ENCODE measurements around the gene SFTPB. TPM values are rescaled to one million over a fixed set of nuclear protein-coding genes. Genes with fewer than 3 reads are reported as not detected.

SFTPB gene
- total RNA-seq (2021), result not detected in 2 replicates
- not detected for Bru-seq, nascent RNA
- BruChase-seq, experiment 1, labeled RNA remaining after a 2-hour chase, result not detected
- BruChase-seq, experiment 2, labeled RNA remaining after a 6-hour chase, result not detected
- long read RNA-seq, result 0 reads

GRCh38 chr2:85668009-85668856 lies at the start of gene SFTPB:
SFTPB (minus strand) TSS chr2:85668199; CDS start chr2:85668183, 16 bp downstream.
- ChIA-PET CTCF (interaction anchor here (0.6 kb wide), 1 partner anchor 154 kb away, joined by 4 read pairs; no protein-coding TSS in a partner anchor), POLR2A (ENCODE audit: unreplicated experiment) (no interaction called here)
- no peaks in the 10 kb centered on the region for H3K9me3 ChIP-seq (ENCODE audit: insufficient read depth, low read depth)
- no peaks in the 10 kb centered on the region for H4K20me1 ChIP-seq (ENCODE audit: insufficient read depth)
- peaks cover 16% of the 10 kb centered on the region for H3K4me1 ChIP-seq (replicated peaks; ENCODE audit: insufficient read depth)
- H3K4me2 ChIP-seq, result peak within 1 kb of the TSS; percentile 21; the same call in 1 of the 2 replicates
- BruUV-seq (replicated peaks), result no TSS peak
- TF ChIP-seq EZH2 (IDR thresholded peaks at IDR 0.05; ENCODE audit: low read depth) (no peak), CTCF (conservative IDR thresholded peaks at IDR 0.05) (no peak)
- no peaks in the 10 kb centered on the region for H3K36me3 ChIP-seq (ENCODE audit: low read depth)
- no peak within 1 kb of the TSS for H2AFZ ChIP-seq
- peak in 1 of 2 experiments; percentile 44 for DNase-seq
- peak within 1 kb of the TSS; percentile 47 for H3K27ac ChIP-seq
- no peaks in the 10 kb centered on the region for H3K27me3 ChIP-seq (ENCODE audit: insufficient read depth, low read depth)
- no peaks in the 10 kb centered on the region for H3K79me2 ChIP-seq (ENCODE audit: low read depth)
- H3F3A ChIP-seq (ENCODE audit: insufficient read depth, low read depth), result peaks cover 8% of the 10 kb centered on the region; the same call in 1 of the 2 replicates
- H3K4me3 ChIP-seq, result no peak within 1 kb of the TSS
- no peaks in the 10 kb centered on the region for H3K9me2 ChIP-seq (ENCODE audit: insufficient read depth)
- intact Hi-C loops (cut with micrococcal nuclease; ENCODE audit: unreplicated experiment), result no loop called here

DNA sequence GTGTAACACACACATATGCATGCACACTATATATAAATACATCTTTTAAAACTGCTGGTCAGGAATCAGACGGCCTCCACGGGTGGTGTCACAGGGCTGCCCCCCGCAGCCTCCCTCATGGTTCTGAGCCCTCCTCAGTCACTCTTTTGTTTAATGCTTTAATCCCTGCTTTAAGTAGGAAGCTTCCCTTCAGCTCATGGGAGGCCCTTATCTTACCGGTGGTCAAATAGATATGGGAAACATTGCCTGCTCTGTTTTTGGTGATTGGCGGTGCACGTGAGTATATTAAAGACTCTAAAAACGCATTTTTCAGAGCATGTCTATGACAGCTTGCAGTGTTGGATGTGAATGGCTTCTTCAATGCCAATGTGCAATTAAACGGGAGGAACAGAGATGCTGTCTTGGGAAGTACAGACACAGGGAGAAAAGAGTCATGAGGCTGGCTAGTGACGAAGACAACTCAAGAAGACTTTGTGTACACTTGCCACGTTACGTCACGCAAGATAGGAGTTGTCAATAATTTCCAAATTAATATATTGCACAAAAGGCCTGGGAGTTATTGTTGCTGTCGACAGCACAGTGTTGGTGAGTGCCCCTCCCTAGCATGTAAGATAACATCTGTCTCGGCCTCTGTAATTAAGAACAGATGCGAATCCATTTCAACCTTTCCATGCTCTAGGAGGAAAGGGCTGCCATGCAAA lies 49.5 kb upstream of the SFTPB start:
- Histone ChIP-seq H3F3A (ENCODE audit: insufficient read depth, low read depth) (no peaks in the 10 kb centered on the region), H3K36me3 (ENCODE audit: low read depth) (no peaks in the 10 kb centered on the region), H3K27ac (no peak overlapping the region), H3K4me2 (no peak overlapping the region), H3K27me3 (ENCODE audit: insufficient read depth, low read depth) (no peaks in the 10 kb centered on the region), H4K20me1 (ENCODE audit: insufficient read depth) (no peaks in the 10 kb centered on the region), H3K9me3 (ENCODE audit: insufficient read depth, low read depth) (no peaks in the 10 kb centered on the region), H3K79me2 (ENCODE audit: low read depth) (no peaks in the 10 kb centered on the region), H3K9me2 (ENCODE audit: insufficient read depth) (no peaks in the 10 kb centered on the region), H3K4me1 (replicated peaks; ENCODE audit: insufficient read depth) (no peaks in the 10 kb centered on the region), H2AFZ (no peak overlapping the region), H3K4me3 (no peak overlapping the region)
- DNase-seq, result no peak
- no TSS peak for BruUV-seq (replicated peaks)
- TF ChIP-seq EZH2 (IDR thresholded peaks at IDR 0.05; ENCODE audit: low read depth) (no peak), CTCF (conservative IDR thresholded peaks at IDR 0.05) (no peak)
- CTCF ChIA-PET, result interaction anchor here (0.5 kb wide), 1 partner anchor 247 kb away, joined by 3 read pairs; no protein-coding TSS in a partner anchor
- POLR2A ChIA-PET (ENCODE audit: unreplicated experiment), result no interaction called here
- intact Hi-C loops (cut with micrococcal nuclease; ENCODE audit: unreplicated experiment), result no loop called here

GRCh38 chr2:85716346-85716914 lies 48.4 kb upstream of the SFTPB start:
- H3K9me3 ChIP-seq (ENCODE audit: insufficient read depth, low read depth), result no peaks in the 10 kb centered on the region
- H3K9me2 ChIP-seq (ENCODE audit: insufficient read depth), result no peaks in the 10 kb centered on the region
- no peaks in the 10 kb centered on the region for H3F3A ChIP-seq (ENCODE audit: insufficient read depth, low read depth)
- H3K36me3 ChIP-seq (ENCODE audit: low read depth), result no peaks in the 10 kb centered on the region
- TF ChIP-seq EZH2 (IDR thresholded peaks at IDR 0.05; ENCODE audit: low read depth) (no peak), CTCF (conservative IDR thresholded peaks at IDR 0.05) (no peak)
- no peaks in the 10 kb centered on the region for H3K79me2 ChIP-seq (ENCODE audit: low read depth)
- DNase-seq, result no peak
- CTCF ChIA-PET, result no interaction called here
- intact Hi-C loops (cut with micrococcal nuclease; ENCODE audit: unreplicated experiment), result no loop called here
- H3K4me1 ChIP-seq (replicated peaks; ENCODE audit: insufficient read depth), result no peaks in the 10 kb centered on the region
- POLR2A ChIA-PET (ENCODE audit: unreplicated experiment), result interaction anchor here (0.6 kb wide), 1 partner anchor 96 kb away, joined by 9 read pairs; no protein-coding TSS in a partner anchor
- BruUV-seq (replicated peaks), result no TSS peak
- no peak overlapping the region for H3K27ac ChIP-seq
- H3K4me3 ChIP-seq, result no peak overlapping the region
- H3K27me3 ChIP-seq (ENCODE audit: insufficient read depth, low read depth), result no peaks in the 10 kb centered on the region
- no peak overlapping the region for H2AFZ ChIP-seq
- no peaks in the 10 kb centered on the region for H4K20me1 ChIP-seq (ENCODE audit: insufficient read depth)
- no peak overlapping the region for H3K4me2 ChIP-seq

All from PC-9 (cell line).